Lung (tissue), 12 donors: ENCODE results near the gene HDLBP. TPM values are rescaled to one million over a fixed set of nuclear protein-coding genes. Genes with fewer than 3 reads are reported as not detected.

ENCODE experiments used
- ATAC-seq: fragments of 200-7000 bp; cut with Tn5 transposase; one replicate; pipeline ENCODE4 v1.9.1; 2020; ENCODE audit warnings: moderate number of reproducible peaks; ENCODE audit not compliant: insufficient read depth, low FRiP score
- DNase-seq, 3 donors: peaks; one replicate each; pipeline ENCODE4 v3.0.0-alpha.2; 2013 to 2017
- H3K27ac ChIP-seq, 2 donors: one replicate each; pipeline ENCODE4 v1.5.1; 2013; ENCODE audit warnings: mild to moderate bottlenecking in 2 of 2, moderate library complexity in 2 of 2, control low read depth in 1 of 2, inconsistent platforms in 1 of 2, low read depth in 1 of 2, low read length in 1 of 2
- H3K27me3 ChIP-seq, 3 donors: one replicate each; pipeline ENCODE4 v1.5.1; 2013; ENCODE audit warnings: low read length in 2 of 3; ENCODE audit not compliant: control insufficient read depth in 3 of 3, insufficient read depth in 3 of 3
- H3K36me3 ChIP-seq, 4 donors: one replicate each; pipeline ENCODE4 v1.5.1; 2013; ENCODE audit warnings: low read length in 4 of 4, mild to moderate bottlenecking in 1 of 4, moderate library complexity in 1 of 4; ENCODE audit not compliant: control insufficient read depth in 4 of 4, insufficient read depth in 4 of 4
- H3K4me1 ChIP-seq, 5 donors: one replicate each; pipeline ENCODE4 v1.5.1; 2013; ENCODE audit warnings: low read length in 5 of 5, mild to moderate bottlenecking in 2 of 5, moderate library complexity in 1 of 5; ENCODE audit not compliant: control insufficient read depth in 5 of 5, insufficient read depth in 5 of 5
- H3K4me3 ChIP-seq: one replicate; pipeline ENCODE4 v1.5.1; 2013; ENCODE audit warnings: mild to moderate bottlenecking, control low read depth, moderate library complexity
- H3K9ac ChIP-seq, 2 donors: one replicate each; pipeline ENCODE4 v1.5.1; 2013; ENCODE audit warnings: low read length in 2 of 2, control low read depth in 1 of 2; ENCODE audit not compliant: insufficient read depth in 1 of 2
- H3K9me3 ChIP-seq, 4 donors: one replicate each; pipeline ENCODE4 v1.5.1; 2013; ENCODE audit warnings: low read length in 3 of 4, mild to moderate bottlenecking in 1 of 4, moderate library complexity in 1 of 4; ENCODE audit not compliant: control insufficient read depth in 4 of 4, insufficient read depth in 3 of 4
- CTCF ChIP-seq: IDR thresholded peaks from 2 replicates; pipeline ENCODE4 v1.5.1; 2012; ENCODE audit warnings: mild to moderate bottlenecking; ENCODE audit errors: control extremely low read depth, extremely low read depth
- WGBS, 2 donors: extraction: QIAGEN DNeasy Blood & Tissue Kit; methylation state at CpG; one replicate each; pipeline ENCODE4 v1.1.7; 2013; 5-methylcytosine and 5-hydroxymethylcytosine counted together
- polyA plus RNA-seq, 2 donors: library from polyadenylated mRNA; stranded (reverse); fragments of 200-250 nt; gene quantifications; one replicate each; pipeline ENCODE4 v1.2.1, GENCODE V29; 2013
- total RNA-seq, 2 donors: library from RNA; depleted of rRNA in 1 of 2; stranded (reverse); fragments of >200 nt in 1 of 2; gene quantifications; one replicate each; pipeline ENCODE4 v1.2.1, GENCODE V29; 2014 to 2021
- donor health status: control.
- donor health status: control.
- donor health status: Bipolar disorder and iron deficiency.
- donor health status: healthy.
- donor health status: DM: yes; HTN: yes; CAD: no.

HDLBP gene
- total and polyA plus RNA-seq, 4 donors, result 165 to 595 (median 316) TPM

- 73 to 82% methylated on average over 5 of the region's 5 CpGs for WGBS, 2 donors
- peaks cover 8 to 31% (median 11%) of the 10 kb centered on the region in 5 donors for H3K4me1 ChIP-seq
Measured at GRCh38 chr2:241270531-241270930, 44.9 kb downstream of the HDLBP start.

GRCh38 chr2:241269707-241270520 is 45.6 kb downstream of the HDLBP start:
- Histone ChIP-seq H3K9me3 (no peaks in the 10 kb centered on the region), H3K4me1 (peaks cover 8 to 31% (median 11%) of the 10 kb centered on the region in 5 donors), H3K27ac (peak overlapping the region in 1 of 2 donors; percentile 8), H3K4me3 (no peak overlapping the region), H3K36me3 (peaks cover 0 to 21% (median 11%) of the 10 kb centered on the region in 4 donors), H3K9ac (no peak overlapping the region), H3K27me3 (no peaks in the 10 kb centered on the region)
- WGBS, 2 donors, result 72 to 86% methylated on average over 15 of the region's 15 CpGs
- ATAC-seq (no peak), DNase-seq (peak; percentile 31 to 42 (median 38))
- no peak for TF ChIP-seq CTCF

More at GRCh38 chr2:241270531-241270930, 44.9 kb downstream of the HDLBP start:
- no peaks in the 10 kb centered on the region for H3K27me3 ChIP-seq
- no peak overlapping the region for H3K27ac ChIP-seq
- peaks cover 0 to 21% (median 9%) of the 10 kb centered on the region in 4 donors for H3K36me3 ChIP-seq
- no peak for ATAC-seq
- H3K9ac ChIP-seq, result no peak overlapping the region
- no peak for TF ChIP-seq CTCF
- H3K9me3 ChIP-seq, result no peaks in the 10 kb centered on the region
- H3K4me3 ChIP-seq, result no peak overlapping the region
- DNase-seq, result no peak

GRCh38 chr2:241268716-241269445 is 46.6 kb downstream of the HDLBP start:
- H3K27me3 ChIP-seq, result no peaks in the 10 kb centered on the region
- TF ChIP-seq CTCF, result no peak
- DNase-seq (no peak), ATAC-seq (no peak)
- H3K9me3 ChIP-seq, result no peaks in the 10 kb centered on the region
- no peak overlapping the region for H3K4me3 ChIP-seq
- H3K27ac ChIP-seq, result no peak overlapping the region
- no peak overlapping the region for H3K9ac ChIP-seq
- H3K4me1 ChIP-seq, result peaks cover 8 to 31% (median 11%) of the 10 kb centered on the region in 5 donors
- 89 to 90% methylated on average over 14 of the region's 14 CpGs for WGBS, 2 donors
- peaks cover 3 to 27% (median 14%) of the 10 kb centered on the region in 4 donors for H3K36me3 ChIP-seq
